Measurements from ENCODE around the gene BMPR1A. TPM values are rescaled to one million over a fixed set of nuclear protein-coding genes. Genes with fewer than 3 reads are reported as not detected.

BMPR1A gene
- total RNA-seq, 1 donor from 2014 or later = 43.5 TPM

- DNase-seq (ENCODE audit: low spot score) = no peak
Measured at GRCh38 chr10:86759073-86759672, 2.8 kb downstream of the BMPR1A start.

- no peak for DNase-seq (ENCODE audit: low spot score)
Measured at GRCh38 chr10:86763404-86763803, 7.0 kb downstream of the BMPR1A start.

DNA sequence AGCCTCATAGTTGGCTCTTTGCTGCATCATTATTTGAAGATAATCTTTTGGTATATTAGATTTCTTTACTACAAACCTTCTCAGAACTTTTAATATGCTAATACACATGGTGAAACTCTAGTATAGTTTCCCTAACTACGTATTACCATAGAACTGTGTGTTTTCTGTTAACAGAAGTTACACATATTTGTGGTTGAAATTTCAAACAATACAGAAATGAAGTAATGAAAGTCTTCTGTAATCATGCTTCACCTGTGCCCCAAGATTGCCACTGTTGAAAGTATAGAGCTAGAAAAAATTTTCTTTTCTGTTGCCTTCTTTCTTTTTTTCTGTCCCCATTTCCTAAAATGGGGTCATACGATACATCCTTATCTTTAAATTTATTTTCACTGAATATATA, 9.1 kb downstream of the BMPR1A start:
- DNase-seq (ENCODE audit: low spot score) = no peak

DNA sequence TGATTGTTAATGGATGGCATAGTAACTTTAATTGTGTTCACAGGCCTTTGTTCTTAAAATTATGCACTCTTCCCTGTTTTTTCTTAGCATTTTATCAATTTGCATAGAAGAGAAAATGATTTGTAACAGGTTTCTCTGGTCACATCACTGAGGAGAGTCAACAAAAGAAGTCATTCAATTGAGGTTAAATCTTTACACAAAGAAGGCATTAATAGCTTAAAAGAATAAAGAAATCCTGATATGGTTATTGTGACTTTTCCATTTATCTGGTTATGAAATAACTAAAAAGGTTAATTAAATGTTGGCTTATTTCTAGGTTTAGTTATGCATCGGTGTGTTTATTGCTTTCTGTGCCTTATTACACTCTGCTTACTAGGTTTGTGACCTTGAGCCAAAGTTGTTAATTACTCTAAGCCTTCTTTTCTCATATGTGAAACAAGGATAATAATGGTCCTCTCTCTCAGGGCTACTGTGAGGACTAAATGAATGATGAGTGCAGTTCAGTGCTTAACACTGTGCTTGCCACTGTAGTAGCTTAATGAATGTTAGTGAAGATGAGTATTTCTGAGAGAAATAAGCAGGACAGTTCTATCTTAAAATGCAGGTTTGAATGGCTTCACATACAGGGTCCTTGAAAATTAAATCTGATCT, 12.1 kb downstream of the BMPR1A start:
- DNase-seq (ENCODE audit: low spot score) = no peak

DNA sequence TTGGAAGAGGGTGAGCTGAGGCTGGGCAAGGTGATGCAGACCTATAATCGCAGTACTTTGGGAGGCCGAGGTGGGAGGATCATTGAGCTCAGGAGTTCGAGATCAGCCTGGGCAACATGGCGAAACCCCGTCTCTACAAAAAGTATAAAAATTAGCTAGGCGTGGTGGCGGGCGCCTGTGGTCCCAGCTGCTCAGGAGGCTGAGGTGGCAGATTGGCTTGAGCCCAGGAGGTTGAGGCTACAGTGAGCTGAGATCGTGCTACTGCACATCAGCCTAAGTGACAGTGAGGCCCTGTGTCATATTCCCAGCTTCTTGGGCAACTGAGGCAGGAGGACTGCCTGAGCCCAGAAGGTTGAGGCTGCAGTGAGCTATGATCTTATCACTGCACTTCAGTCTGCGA, 13.6 kb downstream of the BMPR1A start:
- no peak for DNase-seq (ENCODE audit: low spot score)

GRCh38 chr10:86770412-86770960, 14.1 kb downstream of the BMPR1A start:
- no peak for DNase-seq (ENCODE audit: low spot score)

GRCh38 chr10:86773498-86773897, 17.1 kb downstream of the BMPR1A start:
- DNase-seq (ENCODE audit: low spot score) = no peak

- DNase-seq (ENCODE audit: low spot score) = no peak
Measured at GRCh38 chr10:86775056-86775869, 18.8 kb downstream of the BMPR1A start.

DNA sequence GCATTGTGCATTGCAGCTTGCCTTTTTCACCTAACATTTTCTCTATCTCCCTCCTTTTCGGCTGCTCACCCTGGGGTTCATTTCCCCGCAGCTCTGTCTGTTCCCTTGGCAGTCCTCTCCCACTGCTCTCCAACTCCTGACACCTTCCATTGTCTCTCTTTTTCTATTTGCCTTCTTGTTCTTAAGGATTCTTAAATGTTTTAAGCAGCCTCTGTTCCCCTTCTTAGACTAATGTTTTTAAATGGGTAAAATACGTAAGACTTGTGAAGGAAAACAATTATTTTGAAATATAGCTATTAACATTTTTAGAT, 19.4 kb downstream of the BMPR1A start:
- DNase-seq (ENCODE audit: low spot score) = no peak

DNA sequence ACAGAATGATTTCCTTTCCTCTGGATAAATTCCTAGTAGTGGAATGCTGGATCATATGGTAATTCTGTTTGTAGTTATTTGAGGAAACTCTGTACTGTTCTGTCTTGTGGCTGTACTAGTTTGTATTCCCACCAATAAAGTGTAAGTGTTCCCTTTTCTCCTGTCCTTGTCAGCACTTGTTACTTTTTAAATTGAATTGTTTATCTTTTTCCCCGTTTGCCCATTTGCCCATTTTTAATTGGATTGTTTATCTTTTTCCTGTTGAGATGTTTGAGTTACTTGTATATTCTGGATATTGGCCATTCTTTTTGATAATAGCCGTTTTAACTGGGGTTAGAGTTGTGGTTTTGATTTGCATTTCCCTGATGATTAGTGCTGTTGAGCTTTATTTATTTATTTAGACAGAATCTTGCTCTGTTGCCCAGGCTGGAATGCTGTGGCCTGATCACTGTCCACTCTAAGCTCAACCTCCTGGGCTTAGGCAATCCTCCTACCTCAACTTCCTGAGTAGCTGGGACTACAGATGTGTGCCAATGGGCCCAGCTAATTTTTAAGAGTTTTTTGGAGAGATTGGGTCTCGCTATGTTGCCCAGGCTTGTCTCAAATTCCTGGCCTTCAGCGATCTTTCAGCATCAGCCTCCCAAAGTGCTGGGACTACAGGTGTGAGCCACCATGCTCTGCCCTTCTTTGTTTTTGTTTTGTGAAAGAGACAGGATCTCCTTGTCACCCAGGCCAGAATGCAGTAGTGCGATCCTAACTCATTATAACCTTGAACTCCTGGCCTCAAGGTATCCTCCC, 23.0 kb downstream of the BMPR1A start:
- DNase-seq (ENCODE audit: low spot score) = no peak

DNA sequence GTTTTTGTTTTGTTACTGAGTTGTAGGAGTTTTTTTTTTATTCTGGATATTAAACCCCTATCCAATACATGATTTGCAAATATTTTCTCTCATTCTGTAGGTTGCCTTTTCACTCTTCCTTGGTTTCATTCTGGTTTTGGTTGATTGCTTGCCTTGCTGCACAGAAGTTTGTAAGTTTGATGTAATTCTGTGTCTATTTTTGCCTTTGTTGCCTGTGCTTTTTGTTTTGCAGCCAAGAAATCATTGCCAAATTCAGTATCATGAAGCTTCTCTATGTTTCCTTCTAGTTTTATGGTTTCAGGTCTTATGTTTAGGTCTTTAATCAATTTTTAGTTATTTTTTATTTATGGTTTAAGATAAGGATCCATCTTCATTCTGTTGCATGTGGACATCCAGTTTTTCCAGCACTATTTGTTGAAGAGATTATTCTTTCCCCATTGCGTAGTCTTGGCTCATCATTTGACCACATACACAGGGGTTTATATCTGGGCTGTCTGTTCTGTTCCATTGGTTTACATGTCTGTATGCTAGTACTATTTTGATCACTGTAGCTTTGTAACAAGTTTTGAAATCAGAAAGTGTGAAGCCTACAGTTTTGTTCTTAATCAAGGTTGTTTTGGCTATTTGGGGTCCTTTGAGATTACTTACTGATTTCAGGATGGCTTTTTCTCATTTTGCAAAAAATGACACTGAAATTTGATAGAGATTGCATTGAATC, 26.4 kb downstream of the BMPR1A start:
- no peak for DNase-seq (ENCODE audit: low spot score)

GRCh38 chr10:86785037-86785436, 28.6 kb downstream of the BMPR1A start:
- no peak for DNase-seq (ENCODE audit: low spot score)

GRCh38 chr10:86785968-86786367, 29.5 kb downstream of the BMPR1A start:
- no peak for DNase-seq (ENCODE audit: low spot score)

GRCh38 chr10:86786368-86786767, 29.9 kb downstream of the BMPR1A start:
- DNase-seq (ENCODE audit: low spot score) = no peak

- no peak for DNase-seq (ENCODE audit: low spot score)
Measured at GRCh38 chr10:86790394-86790793, 34.0 kb downstream of the BMPR1A start.

DNA sequence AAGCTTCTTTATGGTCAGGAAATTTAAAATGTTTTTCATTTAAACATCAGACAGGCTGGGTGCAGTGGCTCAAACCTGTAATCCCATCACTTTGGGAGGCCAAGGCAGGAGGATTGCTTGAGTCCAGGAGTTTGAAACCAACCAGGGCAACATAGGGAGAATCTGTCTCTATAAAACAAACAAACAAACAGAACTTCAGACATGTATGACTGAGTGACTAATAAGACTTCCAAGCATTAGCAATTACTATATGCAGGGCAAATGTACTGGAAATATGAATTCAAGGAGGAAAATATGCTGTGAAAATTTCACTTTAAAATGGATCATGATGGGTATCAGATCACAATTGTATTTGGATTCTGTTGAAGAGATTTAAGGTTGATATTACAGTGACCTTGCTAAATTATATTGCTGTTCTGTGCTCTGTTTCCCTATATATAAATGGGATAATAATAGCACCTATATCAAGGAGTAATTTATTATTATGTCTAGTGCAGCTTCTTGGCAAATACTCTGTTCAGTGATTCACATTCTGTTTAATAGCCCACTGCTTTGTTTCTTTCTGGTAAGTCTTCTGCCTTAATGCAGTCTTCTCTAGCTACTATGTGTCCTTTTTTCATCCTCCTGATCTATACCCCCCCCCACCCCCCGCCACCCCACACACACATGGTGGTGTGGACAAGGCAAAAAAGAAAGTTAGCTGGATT, 36.2 kb downstream of the BMPR1A start:
- DNase-seq (ENCODE audit: low spot score) = no peak

DNA sequence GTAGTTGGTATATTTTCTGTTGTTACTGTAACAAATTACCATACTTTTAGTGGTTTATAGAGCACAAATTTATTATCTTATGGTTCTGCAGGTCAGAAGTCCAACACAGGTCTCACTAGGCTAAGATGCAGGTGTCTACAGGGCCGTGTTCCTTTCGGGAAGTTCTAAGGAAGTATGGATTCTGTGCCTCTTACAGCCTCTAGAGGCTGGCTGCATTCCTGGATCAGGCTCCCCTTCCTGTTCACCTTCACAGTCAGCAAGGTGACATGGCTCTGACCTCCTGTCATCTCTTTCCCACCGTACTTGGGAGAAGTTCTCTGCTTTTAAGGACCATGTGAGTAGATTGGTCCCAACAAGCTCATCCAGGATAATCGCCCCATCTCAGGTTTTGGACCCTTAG, 37.3 kb downstream of the BMPR1A start:
- DNase-seq (ENCODE audit: low spot score) = no peak

DNA sequence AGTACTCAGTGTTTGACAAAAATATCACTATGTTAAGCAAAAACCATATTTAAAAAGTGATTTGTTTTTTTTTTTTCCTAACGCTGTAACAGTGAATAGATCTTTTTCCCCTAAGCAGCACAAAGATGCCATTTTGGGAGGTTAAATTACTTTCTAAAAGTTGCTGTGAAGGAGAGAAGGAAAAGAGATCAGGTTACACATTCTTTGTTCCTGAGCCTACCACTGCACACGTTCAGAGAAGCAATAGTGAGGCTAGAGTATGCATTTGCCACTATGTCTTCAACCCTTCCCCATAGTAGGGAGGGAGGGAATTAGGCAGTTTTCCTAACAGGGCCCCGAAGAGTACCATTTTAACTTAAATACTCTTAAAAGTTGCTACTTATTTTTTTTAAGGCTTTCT, 38.9 kb downstream of the BMPR1A start:
- DNase-seq (ENCODE audit: low spot score) = no peak

DNA sequence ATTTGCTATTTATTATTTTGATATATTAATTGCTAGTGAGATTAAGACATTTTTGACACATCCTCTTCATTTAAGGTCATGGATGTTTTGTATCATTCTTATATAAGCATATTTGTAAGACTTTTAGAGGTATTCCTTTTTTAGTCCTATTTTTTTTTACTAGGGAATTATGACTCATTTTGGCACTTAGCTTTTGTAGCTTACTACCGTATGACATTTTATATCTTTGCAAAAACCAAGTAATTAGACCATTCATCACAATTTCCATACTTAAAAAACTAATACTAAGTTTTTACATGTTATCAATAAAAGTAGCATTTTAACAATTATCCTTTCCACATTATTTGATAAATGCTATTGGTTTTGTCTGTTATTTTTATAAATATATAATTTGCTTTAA, 41.6 kb downstream of the BMPR1A start:
- no peak for DNase-seq (ENCODE audit: low spot score)

DNA sequence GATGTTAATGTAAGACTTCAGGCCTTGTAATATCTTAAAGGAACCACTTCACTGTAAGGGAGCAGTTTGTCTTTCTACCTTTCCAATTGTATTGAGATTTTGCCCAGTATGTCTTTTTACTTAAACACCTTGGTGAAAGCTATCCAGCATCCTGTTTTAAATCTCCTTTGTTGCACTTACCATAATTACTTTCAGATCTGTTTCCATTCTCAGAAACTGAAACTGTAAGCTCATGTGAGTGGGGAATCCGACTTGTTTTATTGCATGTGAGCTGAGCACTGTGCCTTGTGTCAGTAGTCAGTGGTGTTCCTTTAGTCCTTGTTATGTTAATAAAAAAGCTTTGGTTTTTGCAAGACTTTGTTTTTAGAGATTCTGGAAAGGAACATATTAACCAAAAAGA, 42.2 kb downstream of the BMPR1A start:
- no peak for DNase-seq (ENCODE audit: low spot score)
